HCEC 1CT (cell line): ENCODE data around the gene CPEB4.

Experiments used
- DNase-seq: peaks from one replicate; pipeline ENCODE4 v3.0.0-alpha.2; 2017

CPEB4 gene

DNA sequence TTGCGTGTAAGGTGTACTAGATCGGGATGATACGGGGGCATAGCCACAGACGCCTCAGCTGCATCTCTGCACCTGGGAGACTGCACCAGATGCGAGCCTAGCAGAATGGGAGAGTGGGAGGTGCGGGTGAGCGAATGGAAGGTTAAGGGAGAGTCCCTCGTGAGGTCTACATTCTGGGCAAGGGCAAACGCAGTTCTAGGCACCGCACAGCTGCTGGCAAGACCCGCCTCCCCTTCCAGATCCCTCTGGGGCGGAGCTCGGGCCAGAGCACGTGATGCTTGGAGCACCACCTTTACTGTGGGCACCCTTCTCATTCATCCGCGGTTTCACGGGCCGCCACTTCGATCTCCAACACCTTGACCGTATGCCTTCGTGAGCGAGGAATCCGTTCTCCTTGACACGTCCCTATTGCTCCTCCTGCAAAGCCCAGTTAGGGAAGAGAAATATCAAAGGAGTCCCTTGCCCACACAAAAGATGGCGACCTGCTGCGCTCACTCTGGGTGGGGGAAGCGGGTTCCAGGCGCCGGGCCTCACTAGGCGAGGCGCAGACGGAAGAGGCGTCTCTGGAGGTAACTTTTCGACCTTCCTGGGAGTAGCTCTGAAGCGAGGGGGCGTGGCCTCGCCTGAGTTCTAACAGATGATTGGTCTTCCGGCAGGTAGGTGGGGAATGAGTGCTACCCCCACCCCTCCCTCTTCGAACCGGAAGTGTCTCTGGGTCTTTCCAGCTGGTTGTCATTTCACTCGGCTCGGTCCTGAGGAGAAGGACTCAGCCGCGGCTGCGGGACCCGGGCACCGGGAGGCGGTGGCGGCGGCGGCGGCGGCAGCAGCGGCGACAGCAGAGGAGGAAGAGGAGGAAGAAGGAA, at the start of gene CPEB4:
TSS of gene CPEB4 (plus strand) at position 740 of the 863 bp plus-strand sequence. CDS start 1,385 bp downstream, outside the sequence.
- peak; percentile 99 for DNase-seq

DNA sequence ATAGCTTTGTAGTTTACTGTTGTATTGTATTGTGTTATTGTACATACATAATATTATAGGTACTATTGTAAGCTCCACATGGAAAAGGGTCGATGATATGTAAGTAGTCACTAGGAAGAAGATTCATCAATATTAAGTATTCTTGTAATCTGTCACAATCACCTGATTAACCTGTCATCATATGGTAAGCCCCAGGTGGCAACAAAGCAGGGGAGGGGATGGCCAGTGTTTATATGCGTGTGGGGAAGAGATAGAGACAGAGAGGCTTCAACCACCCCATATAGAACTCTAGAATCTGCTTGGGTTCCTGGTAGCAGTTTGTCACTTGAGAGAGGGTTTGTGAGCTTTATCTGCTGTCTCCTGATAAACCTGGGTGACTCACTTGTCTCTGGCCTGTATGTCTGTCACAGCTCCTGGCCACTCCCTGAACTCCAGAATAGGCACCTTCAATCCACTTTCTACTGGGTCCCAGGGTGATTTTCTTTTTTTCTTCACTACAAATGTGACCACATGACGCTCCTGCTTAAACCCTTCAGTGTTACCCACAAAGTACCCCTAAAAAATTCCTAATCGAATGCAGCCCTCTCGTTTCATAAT, 48.9 kb upstream of the CPEB4 start:
- DNase-seq: no peak

DNA sequence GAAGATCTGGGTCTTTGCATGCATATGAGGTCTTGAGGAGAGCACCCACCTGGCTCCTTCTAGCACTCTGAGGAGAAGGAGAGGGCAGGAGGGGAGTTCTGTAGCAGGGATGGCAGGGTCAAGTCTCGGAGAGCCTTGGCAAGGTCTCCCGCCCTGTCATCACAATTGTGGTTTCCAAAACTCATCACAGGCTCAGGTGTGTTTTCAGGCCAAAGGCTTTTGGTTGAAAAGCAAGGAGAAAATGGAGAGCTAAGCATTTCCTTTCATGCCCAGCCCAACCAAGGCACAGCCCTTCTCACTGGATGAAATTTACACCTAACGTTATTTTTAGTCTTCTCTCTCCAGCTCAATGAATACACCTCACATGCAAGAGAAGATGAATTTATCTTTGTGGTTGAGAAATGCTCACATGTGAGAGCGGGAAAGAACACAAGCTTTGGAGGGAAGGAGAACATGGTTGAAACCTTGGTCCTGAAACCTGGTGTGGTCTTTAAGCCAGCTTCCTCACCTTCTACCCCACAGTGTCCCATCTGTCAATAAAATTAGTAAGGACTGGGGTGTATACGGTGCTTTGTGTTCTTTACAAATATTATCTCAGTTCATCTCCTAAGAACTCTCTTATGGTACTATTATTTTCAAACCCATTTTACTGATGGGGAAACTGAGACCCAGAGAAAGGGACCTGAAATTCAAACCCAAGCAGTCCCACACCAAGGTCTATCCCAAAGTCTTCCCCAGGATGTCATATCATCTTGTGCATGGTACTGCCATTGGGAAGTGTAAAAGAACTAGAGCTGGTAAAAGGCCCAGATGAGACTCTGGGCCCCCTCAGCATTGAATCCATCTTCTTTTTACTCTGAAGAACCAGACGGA, 47.8 kb upstream of the CPEB4 start:
- DNase-seq: no peak

DNA sequence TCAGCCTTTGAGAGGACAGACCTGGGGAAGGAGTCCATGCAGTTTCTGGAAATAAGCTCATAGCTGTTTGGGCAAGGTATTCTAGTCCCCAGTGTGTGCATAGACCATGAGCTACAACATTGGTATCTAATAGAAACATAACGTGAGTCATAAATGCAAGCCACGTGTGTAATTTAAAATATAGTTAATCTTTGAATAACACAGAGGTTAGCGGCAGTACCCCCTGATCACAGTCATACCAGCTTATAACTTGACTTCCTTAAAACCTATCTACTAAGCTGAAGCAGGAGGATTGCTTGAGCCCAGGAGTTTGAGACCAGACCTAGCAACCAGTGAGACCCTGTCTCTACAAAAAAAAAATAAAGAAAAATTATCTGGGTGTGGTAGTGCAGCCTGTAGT, 46.4 kb upstream of the CPEB4 start:
- no peak for DNase-seq

- no peak for DNase-seq
Observed at GRCh38 chr5:173843794-173844193, 44.4 kb upstream of the CPEB4 start.

DNA sequence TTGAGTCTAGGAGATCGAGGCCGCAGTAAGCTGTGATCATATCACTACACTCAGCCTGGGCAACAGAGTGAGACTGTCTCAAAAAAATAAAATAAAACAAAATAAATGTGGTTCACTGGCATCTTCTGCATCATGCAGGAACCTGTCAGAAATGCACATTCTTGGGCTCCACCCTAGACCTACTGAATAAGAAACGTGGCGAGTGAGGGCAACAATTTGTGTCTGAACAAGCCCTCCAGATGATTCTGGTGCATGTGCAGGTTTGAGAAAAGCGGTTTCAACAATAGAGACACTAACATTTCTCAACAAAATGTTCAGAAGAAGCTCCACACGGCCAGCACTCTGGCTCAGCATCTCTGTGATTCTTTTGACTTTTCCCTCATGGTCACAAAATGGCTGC, 42.8 kb upstream of the CPEB4 start:
- DNase-seq: no peak

DNA sequence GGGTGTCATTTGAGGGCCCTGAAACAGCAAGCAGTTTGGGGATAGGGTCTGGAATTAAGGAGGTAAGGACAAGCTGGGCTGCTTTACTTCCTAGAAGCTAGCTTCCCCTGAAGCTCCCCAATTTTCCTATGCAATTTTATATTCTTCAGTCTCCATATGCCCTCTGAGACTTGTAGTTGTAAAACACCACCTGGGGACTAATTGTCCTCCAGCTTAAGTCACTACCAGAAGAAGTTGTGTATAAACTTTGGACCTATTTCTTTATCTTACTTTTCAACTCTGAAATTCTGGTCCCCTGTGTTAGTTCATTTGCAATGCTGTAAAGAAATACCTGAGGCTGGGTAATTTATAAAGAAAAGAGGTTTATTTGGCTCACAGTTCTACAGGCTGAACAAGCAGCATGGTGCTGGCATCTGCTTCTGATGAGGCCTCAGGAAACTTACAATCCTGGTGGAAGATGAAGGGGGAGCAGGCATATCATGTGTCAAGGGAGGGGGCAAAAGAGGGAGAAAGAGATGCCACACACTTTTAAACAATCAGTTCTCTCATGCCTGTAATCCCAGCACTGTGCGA, 41.1 kb upstream of the CPEB4 start:
- DNase-seq: no peak

GRCh38 chr5:173848986-173849596, 39.1 kb upstream of the CPEB4 start:
- DNase-seq: peak; percentile 5

GRCh38 chr5:173849908-173850307, 38.2 kb upstream of the CPEB4 start:
- no peak for DNase-seq

DNA sequence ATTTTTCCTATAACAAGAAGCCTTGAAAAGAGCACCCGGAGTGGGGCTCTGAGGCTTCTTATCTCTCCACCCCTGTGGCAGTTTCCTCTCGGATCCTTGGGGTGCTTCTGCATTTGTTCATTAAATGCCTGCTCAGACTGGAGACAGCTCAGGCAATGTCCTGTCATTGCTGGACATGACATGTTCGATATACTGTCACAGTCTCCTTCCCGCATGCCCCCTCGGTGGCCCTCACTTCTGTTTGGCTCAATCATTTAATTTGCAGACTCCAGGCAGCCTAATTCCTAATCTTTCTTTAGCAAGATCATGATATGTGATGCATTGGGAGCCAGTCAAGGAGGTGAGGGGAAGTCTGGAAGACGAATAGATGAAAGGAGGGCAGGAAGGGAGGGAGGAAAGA, 37.5 kb upstream of the CPEB4 start:
- DNase-seq: no peak

DNA sequence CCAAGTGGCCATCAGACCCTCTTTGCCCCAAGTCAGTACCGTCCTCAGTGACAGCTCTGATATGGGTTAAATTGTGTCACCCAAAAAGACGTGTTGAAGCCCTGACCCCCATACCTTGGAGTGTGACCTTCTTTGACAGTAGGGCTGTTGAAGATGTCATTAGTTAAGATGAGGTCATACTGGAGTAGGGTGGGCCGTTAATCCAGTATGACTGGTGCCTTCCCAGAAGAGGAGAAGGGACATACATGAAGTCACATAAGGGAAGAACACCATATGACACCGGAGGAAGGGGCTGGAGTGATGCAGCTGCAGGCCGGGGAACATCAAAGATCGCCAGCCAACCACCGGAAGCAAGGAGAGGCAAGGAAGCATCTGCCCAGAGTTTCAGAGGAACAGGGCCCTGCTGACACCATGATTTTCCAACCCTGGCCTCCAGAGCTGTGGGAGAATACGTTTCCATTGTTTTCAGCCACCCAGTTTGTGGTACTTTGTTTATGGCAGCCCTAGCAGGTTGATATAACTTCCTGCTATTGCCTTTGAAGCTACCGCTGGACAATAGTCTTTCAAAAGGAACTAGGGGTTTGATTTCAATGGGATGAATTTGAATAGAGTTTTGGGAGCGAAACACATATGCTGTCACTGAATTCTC, 36.4 kb upstream of the CPEB4 start:
- no peak for DNase-seq

DNA sequence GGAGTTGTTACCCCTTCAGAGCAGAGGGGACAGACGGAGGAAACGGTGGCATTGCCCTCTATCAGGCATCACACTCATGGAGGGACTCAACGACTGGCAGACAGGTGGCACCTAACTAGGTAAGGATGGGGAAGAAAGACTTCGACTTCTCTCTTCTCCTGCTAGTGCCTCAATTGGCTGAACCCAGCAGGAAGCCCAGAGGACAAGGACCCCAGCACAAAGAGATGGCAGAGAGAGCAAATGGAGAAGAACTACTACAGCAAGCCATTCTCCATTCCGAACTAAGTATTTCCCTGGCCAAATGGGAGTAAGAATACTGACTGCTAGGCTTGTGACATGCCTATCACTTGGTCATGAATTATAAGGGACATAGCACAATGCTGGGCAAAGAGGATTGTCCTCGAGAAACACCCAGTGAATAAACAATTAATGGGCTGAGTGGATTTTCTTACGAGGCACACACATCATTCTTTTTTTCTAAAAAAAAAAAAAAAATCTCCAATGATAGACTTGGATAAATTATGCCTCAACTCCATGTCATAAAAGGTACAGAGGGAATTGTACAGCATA, 35.3 kb upstream of the CPEB4 start:
- no peak for DNase-seq

GRCh38 chr5:173853370-173854131, 34.6 kb upstream of the CPEB4 start:
- no peak for DNase-seq

- no peak for DNase-seq
Observed at GRCh38 chr5:173855162-173855994, 32.8 kb upstream of the CPEB4 start.

- no peak for DNase-seq
Observed at GRCh38 chr5:173855995-173856656, 32.0 kb upstream of the CPEB4 start.

DNA sequence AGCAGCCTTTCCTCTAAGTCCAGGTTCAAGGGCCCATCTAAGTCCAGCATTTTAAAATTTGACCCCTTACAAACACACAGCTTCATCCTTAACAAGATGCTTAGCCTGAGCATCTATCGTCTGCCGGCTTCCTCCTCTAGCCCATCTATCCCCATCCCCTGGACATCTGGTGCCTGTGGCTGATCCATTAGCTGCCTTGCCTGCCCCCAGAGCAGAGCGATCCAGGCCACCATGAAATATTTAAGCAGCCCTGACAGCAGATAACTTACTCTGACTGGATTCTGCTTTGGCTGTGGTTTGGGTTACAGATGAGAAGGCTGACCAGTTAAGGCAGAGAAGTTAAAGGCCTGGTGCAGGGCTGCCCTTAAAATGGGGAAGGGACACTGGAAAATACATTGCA, 30.9 kb upstream of the CPEB4 start:
- no peak for DNase-seq

- no peak for DNase-seq
Observed at GRCh38 chr5:173858021-173858669, 30.0 kb upstream of the CPEB4 start.

DNA sequence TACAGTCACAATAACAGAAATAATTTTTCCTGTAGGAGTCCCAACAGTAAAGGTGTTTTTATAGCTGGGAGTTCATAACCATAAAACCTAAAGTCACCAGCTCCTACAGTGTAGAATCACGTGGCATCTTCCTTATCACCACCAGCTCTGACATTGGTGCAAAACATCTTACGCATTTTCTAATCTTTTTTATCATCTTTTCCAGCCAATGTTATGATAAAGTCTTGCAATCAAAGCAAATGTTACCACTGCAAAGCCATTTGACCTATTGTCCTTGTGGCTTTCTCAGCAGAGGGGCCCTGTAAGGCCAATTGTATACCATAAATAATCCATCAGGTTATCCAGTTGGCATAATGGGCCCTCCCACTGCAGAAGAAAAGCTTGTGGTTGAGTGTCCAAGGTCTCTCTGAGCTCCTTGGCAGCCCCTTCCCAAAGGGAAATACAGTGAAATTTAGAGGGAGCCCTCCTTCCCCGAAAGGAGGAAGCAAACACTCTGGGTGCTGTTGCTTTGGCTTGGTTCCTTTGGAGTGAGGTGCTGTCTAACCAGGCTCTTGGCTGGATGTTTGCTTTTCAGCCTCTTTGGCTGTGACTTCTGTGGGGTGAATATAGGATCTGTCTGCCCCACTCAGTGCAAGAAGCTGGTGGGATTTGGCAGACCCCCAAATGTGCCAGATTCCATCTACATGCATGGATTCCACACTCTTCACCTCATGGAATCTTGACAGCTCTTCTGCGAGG, 29.3 kb upstream of the CPEB4 start:
- DNase-seq: no peak
